Activated naive CD8-positive, alpha-beta T cell (primary cell): ENCODE data around the gene ARNT2.

ENCODE experiments used
- H3K27ac Mint-ChIP-seq: one replicate; pipeline ENCODE4 v1.8.0; 2021; ENCODE audit warnings: mixed read lengths
- H3K27me3 Mint-ChIP-seq: one replicate; pipeline ENCODE4 v1.8.0; 2021; ENCODE audit warnings: mixed read lengths
- H3K36me3 Mint-ChIP-seq: one replicate; pipeline ENCODE4 v1.8.0; 2021; ENCODE audit warnings: mixed read lengths
- H3K4me1 Mint-ChIP-seq: one replicate; pipeline ENCODE4 v1.8.0; 2021; ENCODE audit warnings: low read depth, mixed read lengths
- H3K4me3 Mint-ChIP-seq: one replicate; pipeline ENCODE4 v1.8.0; 2021; ENCODE audit warnings: mild to moderate bottlenecking, mixed read lengths
- H3K9me3 Mint-ChIP-seq: one replicate; pipeline ENCODE4 v1.8.0; 2021; ENCODE audit warnings: low read depth, mixed read lengths

Gene ARNT2

GRCh38 chr15:80604583-80605575 lies 200.7 kb downstream of the ARNT2 start:
- H3K27me3 Mint-ChIP-seq: peaks cover 7% of the 10 kb centered on the region
- no peaks in the 10 kb centered on the region for H3K4me1 Mint-ChIP-seq
- no peak overlapping the region for H3K27ac Mint-ChIP-seq
- no peaks in the 10 kb centered on the region for H3K9me3 Mint-ChIP-seq
- H3K4me3 Mint-ChIP-seq: no peak overlapping the region
- no peaks in the 10 kb centered on the region for H3K36me3 Mint-ChIP-seq

DNA sequence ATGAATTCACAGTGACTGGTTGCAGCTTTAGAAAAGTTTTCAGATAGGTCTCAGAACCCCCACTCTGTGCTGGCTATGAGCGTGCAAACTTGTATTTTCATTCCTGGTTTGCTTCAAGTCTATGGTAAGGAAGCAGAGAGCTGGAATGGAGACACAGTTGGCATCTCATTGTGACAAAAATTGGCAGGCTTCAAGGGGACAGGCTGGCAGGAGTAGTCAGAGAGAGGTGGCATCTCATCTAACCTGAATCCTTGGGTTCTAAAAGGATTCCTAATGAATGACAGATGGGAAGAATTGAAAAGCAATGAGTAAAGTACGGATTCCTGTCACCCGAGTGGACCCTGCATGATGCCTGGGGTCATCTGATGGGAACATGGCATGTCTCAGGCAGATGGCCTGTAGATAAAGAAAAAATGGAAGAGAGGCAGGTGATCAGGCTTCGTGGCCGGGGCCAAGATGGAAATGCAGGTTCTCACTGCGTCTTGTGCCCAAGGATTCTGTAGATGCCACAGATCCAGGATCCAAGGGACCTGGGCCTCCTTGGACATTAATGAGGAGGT lies 201.5 kb downstream of the ARNT2 start:
- H3K27me3 Mint-ChIP-seq: peaks cover 6% of the 10 kb centered on the region

DNA sequence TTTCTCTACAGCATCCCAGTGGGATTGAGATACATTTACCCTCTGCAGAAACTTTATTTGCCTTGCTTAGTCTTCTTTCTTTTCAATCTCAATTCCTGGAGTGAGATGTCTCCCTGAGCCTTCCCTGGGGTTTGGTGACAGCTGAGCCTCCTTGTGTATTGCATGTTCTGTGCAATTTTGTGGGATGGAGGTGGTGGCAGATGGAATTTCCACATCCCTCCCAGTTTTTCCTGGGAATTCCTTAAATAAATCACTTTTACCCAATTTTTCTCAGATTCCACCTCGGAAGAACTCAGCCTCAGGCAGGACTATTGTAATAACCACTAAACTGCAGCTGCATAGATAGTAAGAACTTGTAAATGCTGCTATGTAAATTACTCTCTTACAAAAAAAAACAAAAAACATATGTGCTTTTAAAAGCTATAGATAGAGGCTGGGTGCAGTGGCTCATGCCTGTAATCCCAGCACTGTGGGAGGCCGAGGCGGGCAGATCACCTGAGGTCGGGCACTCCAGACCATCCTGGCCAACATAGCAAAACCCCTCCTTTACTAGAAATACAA lies 202.4 kb downstream of the ARNT2 start:
- no peaks in the 10 kb centered on the region for H3K4me1 Mint-ChIP-seq
- H3K27me3 Mint-ChIP-seq: peaks cover 6% of the 10 kb centered on the region
- H3K27ac Mint-ChIP-seq: no peak overlapping the region
- H3K4me3 Mint-ChIP-seq: no peak overlapping the region
- H3K9me3 Mint-ChIP-seq: no peaks in the 10 kb centered on the region
- H3K36me3 Mint-ChIP-seq: no peaks in the 10 kb centered on the region

More for the DNA sequence above, 201.5 kb downstream of the ARNT2 start:
- H3K4me1 Mint-ChIP-seq: no peaks in the 10 kb centered on the region
- no peak overlapping the region for H3K27ac Mint-ChIP-seq
- H3K4me3 Mint-ChIP-seq: no peak overlapping the region
- no peaks in the 10 kb centered on the region for H3K9me3 Mint-ChIP-seq
- no peaks in the 10 kb centered on the region for H3K36me3 Mint-ChIP-seq

DNA sequence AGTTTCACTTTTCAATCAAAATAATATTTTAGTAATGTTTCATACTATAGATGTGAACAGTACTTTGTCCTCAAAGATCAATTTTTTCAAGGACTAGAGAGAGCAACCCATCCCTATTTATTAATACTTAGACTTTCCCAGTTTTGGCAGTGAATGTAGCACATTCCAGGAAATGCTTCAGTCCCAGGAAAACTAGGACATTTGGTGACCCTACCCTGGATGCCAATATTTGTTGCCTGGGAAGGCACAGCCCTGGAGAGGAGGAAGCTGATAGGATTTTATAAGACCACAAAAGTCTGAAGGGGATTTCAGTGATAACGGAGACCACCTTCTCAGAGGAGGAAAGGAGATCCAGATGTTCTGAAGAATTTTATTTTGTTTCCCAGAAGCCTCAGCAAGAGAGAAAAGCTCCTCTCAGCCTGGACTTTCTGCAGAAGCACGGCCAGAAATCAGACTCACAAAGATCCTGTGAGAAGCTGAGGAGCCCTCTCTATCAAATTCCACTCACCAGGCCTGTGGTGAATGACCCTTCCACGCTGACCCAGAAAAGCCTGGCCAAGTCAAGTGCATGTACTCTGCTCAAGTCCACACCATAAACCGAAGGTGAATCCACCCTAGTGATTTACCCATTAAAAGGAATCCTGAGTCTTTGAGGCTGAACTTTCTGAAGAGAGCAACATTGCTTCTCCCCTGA lies 203.3 kb downstream of the ARNT2 start:
- H3K9me3 Mint-ChIP-seq: no peaks in the 10 kb centered on the region
- no peaks in the 10 kb centered on the region for H3K4me1 Mint-ChIP-seq
- H3K27me3 Mint-ChIP-seq: peaks cover 6% of the 10 kb centered on the region
- H3K36me3 Mint-ChIP-seq: no peaks in the 10 kb centered on the region
- no peak overlapping the region for H3K4me3 Mint-ChIP-seq
- no peak overlapping the region for H3K27ac Mint-ChIP-seq

GRCh38 chr15:80608688-80609087 lies 204.5 kb downstream of the ARNT2 start:
- Mint-ChIP-seq H3K27ac (no peak overlapping the region), H3K4me1 (no peaks in the 10 kb centered on the region), H3K36me3 (no peaks in the 10 kb centered on the region), H3K27me3 (peaks cover 6% of the 10 kb centered on the region), H3K9me3 (no peaks in the 10 kb centered on the region), H3K4me3 (no peak overlapping the region)

GRCh38 chr15:80609091-80609490 lies 204.9 kb downstream of the ARNT2 start:
- Mint-ChIP-seq H3K36me3 (no peaks in the 10 kb centered on the region), H3K4me1 (no peaks in the 10 kb centered on the region), H3K27me3 (peaks cover 5% of the 10 kb centered on the region), H3K9me3 (no peaks in the 10 kb centered on the region), H3K27ac (no peak overlapping the region), H3K4me3 (no peak overlapping the region)

DNA sequence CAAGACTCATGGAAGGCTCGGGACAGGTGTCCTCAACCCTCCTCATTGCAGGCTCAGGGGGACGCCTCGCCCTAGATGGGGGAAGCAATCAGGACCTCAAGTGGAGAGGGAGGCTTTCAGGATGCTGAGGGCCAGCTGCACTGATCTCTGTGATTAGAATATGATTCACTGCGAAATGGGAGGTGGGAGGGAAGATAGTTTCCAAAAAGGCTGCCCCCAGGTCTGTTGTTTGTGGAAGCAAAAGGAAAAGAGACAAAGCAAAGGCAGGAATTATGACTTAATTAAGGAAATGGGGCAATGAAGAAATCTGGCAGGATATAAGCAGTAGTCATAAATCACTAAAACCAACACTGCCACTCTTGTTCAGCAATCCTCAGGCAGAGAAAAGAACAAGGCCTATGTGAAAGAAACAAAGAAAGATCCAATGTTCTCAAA lies 205.3 kb downstream of the ARNT2 start:
- Mint-ChIP-seq H3K27ac (no peak overlapping the region), H3K4me3 (no peak overlapping the region), H3K27me3 (peaks cover 4% of the 10 kb centered on the region), H3K4me1 (no peaks in the 10 kb centered on the region), H3K36me3 (no peaks in the 10 kb centered on the region), H3K9me3 (no peaks in the 10 kb centered on the region)

GRCh38 chr15:80611543-80612080 lies 207.4 kb downstream of the ARNT2 start:
- H3K27me3 Mint-ChIP-seq: no peaks in the 10 kb centered on the region
- no peaks in the 10 kb centered on the region for H3K9me3 Mint-ChIP-seq

GRCh38 chr15:80612118-80612823 lies 208.1 kb downstream of the ARNT2 start:
- Mint-ChIP-seq H3K9me3 (no peaks in the 10 kb centered on the region), H3K36me3 (no peaks in the 10 kb centered on the region), H3K4me3 (no peak overlapping the region), H3K4me1 (no peaks in the 10 kb centered on the region), H3K27ac (no peak overlapping the region), H3K27me3 (peaks cover 2% of the 10 kb centered on the region)

More at GRCh38 chr15:80611543-80612080, 207.4 kb downstream of the ARNT2 start:
- H3K4me1 Mint-ChIP-seq: no peaks in the 10 kb centered on the region
- no peaks in the 10 kb centered on the region for H3K36me3 Mint-ChIP-seq
- no peak overlapping the region for H3K27ac Mint-ChIP-seq
- H3K4me3 Mint-ChIP-seq: no peak overlapping the region

DNA sequence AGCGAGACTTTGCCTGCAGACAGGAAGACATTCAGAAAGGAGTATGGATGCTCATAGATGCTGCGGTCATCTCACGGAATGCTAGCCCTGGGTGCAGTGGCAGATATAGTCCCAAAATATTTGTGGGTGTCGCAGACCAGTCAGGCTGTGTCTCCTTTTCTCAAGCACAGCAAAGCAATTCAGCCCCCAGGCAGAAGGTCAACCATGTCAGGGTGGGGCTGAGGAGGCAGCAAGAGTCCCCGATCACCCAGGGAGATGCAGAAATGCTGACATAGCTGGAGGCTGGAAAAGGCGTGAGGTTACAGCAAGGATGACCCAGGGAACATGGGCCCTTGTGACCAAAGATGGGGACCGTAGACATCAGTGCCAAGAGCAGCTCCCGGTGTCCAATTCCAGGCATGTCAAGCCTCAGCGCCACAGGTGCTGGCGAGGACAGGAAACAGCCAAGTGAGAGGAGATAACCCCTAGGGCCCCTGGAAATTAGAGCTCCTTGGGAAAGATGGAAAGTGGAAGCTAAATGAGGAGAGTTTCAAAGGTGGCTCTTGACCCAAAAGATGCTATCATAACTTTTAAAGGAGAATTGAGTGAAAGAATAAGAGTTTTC lies 209.7 kb downstream of the ARNT2 start:
- H3K36me3 Mint-ChIP-seq: no peaks in the 10 kb centered on the region

GRCh38 chr15:80614711-80615360 lies 210.7 kb downstream of the ARNT2 start:
- Mint-ChIP-seq H3K4me3 (no peak overlapping the region), H3K4me1 (no peaks in the 10 kb centered on the region), H3K27ac (no peak overlapping the region), H3K36me3 (no peaks in the 10 kb centered on the region), H3K27me3 (peaks cover 18% of the 10 kb centered on the region), H3K9me3 (no peaks in the 10 kb centered on the region)

More for the DNA sequence above, 209.7 kb downstream of the ARNT2 start:
- Mint-ChIP-seq H3K4me3 (no peak overlapping the region), H3K4me1 (no peaks in the 10 kb centered on the region), H3K27me3 (peaks cover 12% of the 10 kb centered on the region), H3K9me3 (no peaks in the 10 kb centered on the region), H3K27ac (no peak overlapping the region)

DNA sequence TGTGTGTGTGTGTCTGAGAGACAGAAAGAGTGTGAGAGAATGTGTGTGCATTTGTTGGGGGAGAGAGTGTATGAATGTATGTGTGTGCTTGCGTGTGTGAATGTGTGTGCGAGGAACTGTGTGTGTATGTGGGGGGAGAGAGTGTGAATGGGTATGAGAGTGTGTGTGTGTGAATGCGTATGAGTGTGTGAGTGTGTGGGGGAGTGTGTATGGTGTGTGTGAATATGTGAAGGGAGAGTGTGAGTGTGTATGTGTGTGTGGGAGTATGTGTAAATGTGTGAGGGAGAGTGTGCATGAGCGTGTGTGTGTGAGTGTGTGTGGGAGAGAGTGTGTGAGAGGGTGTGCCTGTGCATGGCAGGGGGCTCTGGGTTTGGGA lies 211.2 kb downstream of the ARNT2 start:
- no peaks in the 10 kb centered on the region for H3K9me3 Mint-ChIP-seq
- no peaks in the 10 kb centered on the region for H3K4me1 Mint-ChIP-seq

DNA sequence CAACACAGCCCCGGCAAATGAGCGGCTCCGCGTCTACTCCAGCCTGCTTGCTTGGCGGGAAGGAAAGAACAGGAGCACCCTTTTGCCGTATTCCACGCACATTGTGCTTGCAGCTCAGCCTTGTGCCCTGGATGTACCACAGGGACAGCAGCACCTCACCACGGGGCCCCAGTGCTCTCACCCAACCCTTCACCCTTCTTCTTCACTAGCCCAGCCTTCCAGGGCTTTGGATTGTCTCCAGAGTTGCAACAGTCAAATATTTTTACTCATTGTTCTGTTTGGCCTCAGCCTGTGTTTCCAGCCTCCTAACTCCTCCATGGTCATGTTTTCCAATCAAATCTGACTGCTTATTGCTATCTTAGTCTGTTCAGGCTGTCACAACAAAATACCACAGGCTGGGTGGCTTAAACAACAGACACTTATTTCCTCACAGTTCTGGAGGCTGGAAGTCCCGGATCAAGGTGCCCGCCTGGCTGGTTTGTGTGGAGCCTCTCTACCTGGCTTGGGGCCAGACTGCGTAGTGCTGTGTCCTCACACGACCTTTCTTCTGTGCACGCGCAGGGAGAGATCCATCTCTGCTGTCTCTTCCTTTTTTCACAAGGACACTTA lies 211.7 kb downstream of the ARNT2 start:
- Mint-ChIP-seq H3K9me3 (no peaks in the 10 kb centered on the region), H3K36me3 (no peaks in the 10 kb centered on the region), H3K4me3 (no peak overlapping the region), H3K27me3 (peaks cover 18% of the 10 kb centered on the region), H3K27ac (no peak overlapping the region), H3K4me1 (no peaks in the 10 kb centered on the region)

More for the DNA sequence above, 211.2 kb downstream of the ARNT2 start:
- no peak overlapping the region for H3K27ac Mint-ChIP-seq
- H3K36me3 Mint-ChIP-seq: no peaks in the 10 kb centered on the region
- H3K4me3 Mint-ChIP-seq: no peak overlapping the region
- H3K27me3 Mint-ChIP-seq: peaks cover 18% of the 10 kb centered on the region
